Adrenal gland (tissue), 12 donors: ENCODE data around the gene UBE2E2. TPM values are rescaled to one million over a fixed set of nuclear protein-coding genes. Genes with fewer than 3 reads are reported as not detected.
"Not testable (repeated sequence)": the region's sequence is repeated elsewhere in the genome, so short reads cannot be mapped to it uniquely, and the experiment has no call there.

Experiments
- DNase-seq, 7 donors: peaks; one replicate each; pipeline ENCODE4 v3.0.0-alpha.2; 2019 to 2020
- H3K27ac ChIP-seq, 5 donors: fragments of 200-600 bp; sonication (generic) in 4 of 5; 1 replicate in 3 of 5; 2 replicates in 2 of 5; pipeline versions ENCODE4 v1.5.1 to v1.8.0; 2016 to 2020; ENCODE audit warnings: mild to moderate bottlenecking in 1 of 5
- H3K27me3 ChIP-seq: fragments of 200-600 bp; 2 replicates; pipeline ENCODE4 v1.8.0; 2021
- H3K36me3 ChIP-seq, 2 donors: fragments of 200-600 bp; replicated peaks in 1 of 2; 1 replicate in 1 of 2; 2 replicates in 1 of 2; pipeline versions ENCODE4 v1.5.1 to v1.8.0; 2018 to 2022
- H3K4me1 ChIP-seq, 2 donors: fragments of 200-600 bp; replicated peaks in 1 of 2; 1 replicate in 1 of 2; 2 replicates in 1 of 2; pipeline versions ENCODE4 v1.5.1 to v1.8.0; 2018 to 2021
- H3K4me3 ChIP-seq, 4 donors: fragments of 200-600 bp; sonication (generic) in 3 of 4; one replicate each; pipeline ENCODE4 v1.5.1; 2016 to 2018
- H3K9me3 ChIP-seq, 3 donors: fragments of 200-600 bp; sonication (generic) in 1 of 3; replicated peaks in 1 of 3; 1 replicate in 2 of 3; 2 replicates in 1 of 3; pipeline versions ENCODE4 v1.5.1 to v1.8.0; 2016 to 2021
- POLR2A ChIP-seq, 2 donors: fragments of 450-650 bp; IDR thresholded peaks; one replicate each; pipeline ENCODE4 v1.6.1; 2017; ENCODE audit warnings: antibody characterized with exemption in 2 of 2, mild to moderate bottlenecking in 2 of 2, moderate library complexity in 1 of 2
- WGBS, 4 donors: extraction: QIAGEN DNeasy Blood & Tissue Kit in 2 of 4; methylation state at CpG; one replicate each; pipeline versions ENCODE4 v1.1.5 to v1.1.7; 2013 to 2017; 5-methylcytosine and 5-hydroxymethylcytosine counted together
- intact Hi-C, 2 donors: fragments of 100-400 bp; cut with DNase I; formaldehyde crosslinking; loops; one replicate each; pipeline versions ENCODE4 v1.14.1 to v1.15.0; 2022 to 2023
- polyA plus RNA-seq, 3 donors: library from polyadenylated mRNA; stranded (reverse); fragments of 200-250 nt in 2 of 3; fragments of 350-450 nt in 1 of 3; fragmentation: Illumina TruSeq in 1 of 3; extraction: RNeasy Lipid Tissue Mini Kit (QIAGEN cat#74804) in 1 of 3; gene quantifications; one replicate each; pipeline ENCODE4 v1.2.3, GENCODE V29; 2013 to 2014
- total RNA-seq, 9 donors: library from RNA; depleted of rRNA in 4 of 9; stranded (reverse); fragments of >200 nt in 4 of 9; fragments of 120-200 nt in 1 of 9; fragmentation: NEBNext Ultra II Directional in 1 of 9; extraction: Animal tissue kit (Norgen Biotek cat#: 25700) in 1 of 9; gene quantifications; one replicate each; pipeline versions ENCODE4 v1.1.0 to v1.2.4, GENCODE V29; 2013 to 2023
- TF ChIP-seq, protein P1 (sequence below), 6 experiments: fragments of 450-650 bp in 4 of 6; fragments of 200-600 bp in 2 of 6; sonication (generic) in 1 of 6; IDR thresholded peaks; 1 replicate in 5 of 6; 2 replicates in 1 of 6; pipeline versions ENCODE4 v1.5.1 to v1.8.0; 2016 to 2021; ENCODE audit warnings: antibody characterized with exemption in 6 of 6, mild to moderate bottlenecking in 2 of 6, moderate library complexity in 1 of 6
- donor health status: healthy with polysubstance abuse.
- donor health status: Bipolar disorder and iron deficiency.
- donor health status: DM: yes; HTN: yes; CAD: no.
- donor health status: DM: no; HTN: no; CAD: no.
- donor health status: DM: no; HTN: no; CAD: no.
- donor health status: DM: yes; HTN: yes; CAD: no.

Gene UBE2E2
- total and polyA plus RNA-seq, 12 donors, result 9.3 to 29.6 (median 20.7) TPM

DNA sequence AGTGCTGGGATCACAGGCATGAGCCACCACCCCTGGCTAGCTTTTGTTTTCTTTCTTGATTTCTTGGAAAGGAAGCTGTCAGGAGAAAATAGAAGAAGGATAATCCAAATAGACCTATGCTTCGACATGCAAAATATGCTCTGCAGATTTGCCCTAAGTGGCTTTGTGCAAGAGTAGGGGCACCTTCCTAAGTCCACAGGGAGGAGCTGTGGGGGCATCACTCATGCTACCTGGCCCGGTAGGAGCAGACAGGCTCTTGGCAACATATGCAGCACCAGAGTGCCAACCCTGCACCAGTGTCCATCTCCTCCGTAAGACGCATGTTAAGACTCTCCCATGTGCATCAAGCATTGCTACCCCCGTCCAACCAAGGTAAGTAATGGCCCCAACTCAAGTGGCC, 411.9 kb downstream of the UBE2E2 start:
- WGBS, 4 donors, result 88 to 97% (median 91%) methylated on average over 4 to 5 of the region's 5 CpGs
- H3K4me1 ChIP-seq, result peaks cover 2 to 11% of the 10 kb centered on the region in 2 donors
- no peaks in the 10 kb centered on the region for H3K27me3 ChIP-seq
- H3K36me3 ChIP-seq, result no peaks in the 10 kb centered on the region
- intact Hi-C loops, result no loop called here
- no peak for DNase-seq
- no peak overlapping the region for H3K4me3 ChIP-seq
- no peak for TF ChIP-seq POLR2A (IDR thresholded peaks at IDR 0.05)
- TF ChIP-seq, protein P1, sequence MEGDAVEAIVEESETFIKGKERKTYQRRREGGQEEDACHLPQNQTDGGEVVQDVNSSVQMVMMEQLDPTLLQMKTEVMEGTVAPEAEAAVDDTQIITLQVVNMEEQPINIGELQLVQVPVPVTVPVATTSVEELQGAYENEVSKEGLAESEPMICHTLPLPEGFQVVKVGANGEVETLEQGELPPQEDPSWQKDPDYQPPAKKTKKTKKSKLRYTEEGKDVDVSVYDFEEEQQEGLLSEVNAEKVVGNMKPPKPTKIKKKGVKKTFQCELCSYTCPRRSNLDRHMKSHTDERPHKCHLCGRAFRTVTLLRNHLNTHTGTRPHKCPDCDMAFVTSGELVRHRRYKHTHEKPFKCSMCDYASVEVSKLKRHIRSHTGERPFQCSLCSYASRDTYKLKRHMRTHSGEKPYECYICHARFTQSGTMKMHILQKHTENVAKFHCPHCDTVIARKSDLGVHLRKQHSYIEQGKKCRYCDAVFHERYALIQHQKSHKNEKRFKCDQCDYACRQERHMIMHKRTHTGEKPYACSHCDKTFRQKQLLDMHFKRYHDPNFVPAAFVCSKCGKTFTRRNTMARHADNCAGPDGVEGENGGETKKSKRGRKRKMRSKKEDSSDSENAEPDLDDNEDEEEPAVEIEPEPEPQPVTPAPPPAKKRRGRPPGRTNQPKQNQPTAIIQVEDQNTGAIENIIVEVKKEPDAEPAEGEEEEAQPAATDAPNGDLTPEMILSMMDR (IDR thresholded peaks at IDR 0.05), result no peak
- no peak overlapping the region for H3K27ac ChIP-seq
- no peaks in the 10 kb centered on the region for H3K9me3 ChIP-seq

DNA sequence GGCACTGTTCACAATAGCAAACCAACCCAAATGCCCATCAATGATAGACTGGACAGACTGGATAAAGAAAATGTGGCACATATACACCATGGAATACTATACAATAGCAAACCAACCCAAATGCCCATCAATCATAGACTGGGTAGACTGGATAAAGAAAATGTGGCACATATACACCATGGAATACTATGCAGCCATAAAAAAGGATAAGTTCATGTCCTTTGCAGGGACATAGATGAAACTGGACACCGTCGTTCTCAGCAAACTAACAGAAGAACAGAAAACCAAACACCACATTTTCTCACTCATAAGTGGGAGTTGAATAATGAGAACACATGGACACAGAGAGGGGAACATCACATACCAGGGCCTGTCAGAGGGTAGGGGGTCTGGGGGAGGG, 415.3 kb downstream of the UBE2E2 start:
- H3K27ac ChIP-seq, H3K4me3 ChIP-seq, DNase-seq, H3K9me3 ChIP-seq, intact Hi-C loops, H3K4me1 ChIP-seq, H3K36me3 ChIP-seq, H3K27me3 ChIP-seq: not testable (repeated sequence)
- 83 to 100% (median 84%) methylated on average over 2 of the region's 2 CpGs for WGBS, 4 donors

DNA sequence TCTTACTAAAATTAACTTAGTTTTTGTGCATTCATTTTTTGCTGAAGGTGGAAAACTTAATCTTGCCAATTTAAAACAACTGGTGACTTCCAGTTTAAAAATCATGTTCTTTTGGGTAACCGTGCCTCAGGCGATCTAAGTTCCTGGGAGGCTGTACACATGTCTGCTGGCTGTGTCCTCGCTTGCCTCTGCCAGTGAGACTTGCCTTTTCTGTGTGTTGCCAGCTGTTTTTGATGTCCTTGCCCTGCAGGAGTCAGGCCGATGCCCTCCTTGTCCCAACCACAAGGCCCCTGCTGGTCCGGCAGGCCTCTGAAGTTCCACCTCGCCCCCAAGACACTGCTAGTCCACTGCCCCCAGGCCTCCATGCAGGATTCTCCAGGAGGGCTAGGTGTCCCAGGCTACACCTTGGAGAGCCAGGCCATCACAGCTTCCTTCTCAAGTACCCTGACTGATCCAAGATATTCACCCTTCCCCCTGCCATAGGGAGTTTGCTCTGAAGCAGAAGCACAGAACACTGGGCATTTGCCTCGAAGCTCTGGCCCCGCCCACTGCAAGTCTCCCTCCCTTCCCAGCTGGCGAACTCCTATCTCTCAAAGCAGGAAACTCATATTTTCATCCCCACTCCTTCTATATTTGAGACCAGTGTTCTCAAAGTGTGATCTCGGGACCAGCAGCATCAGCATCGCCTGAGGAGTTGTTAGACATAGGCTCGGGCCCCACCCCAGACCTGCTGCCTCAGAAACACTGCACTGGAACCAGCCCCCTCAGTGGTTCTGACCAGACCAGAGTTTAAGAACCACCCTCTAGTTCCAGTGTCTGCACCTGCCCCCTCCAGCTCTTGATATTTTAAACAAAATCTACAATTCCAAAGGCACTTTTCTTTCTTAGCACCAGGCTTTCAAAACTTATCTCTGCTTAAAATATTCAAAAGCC, 416.8 kb downstream of the UBE2E2 start:
- 73 to 82% (median 79%) methylated on average over 11 to 12 of the region's 12 CpGs for WGBS, 4 donors
- no peak overlapping the region for H3K27ac ChIP-seq
- H3K9me3 ChIP-seq, result no peaks in the 10 kb centered on the region
- H3K4me3 ChIP-seq, result no peak overlapping the region
- TF ChIP-seq POLR2A (IDR thresholded peaks at IDR 0.05), result no peak
- TF ChIP-seq, protein P1 (IDR thresholded peaks at IDR 0.05), result no peak
- H3K4me1 ChIP-seq, result no peaks in the 10 kb centered on the region
- intact Hi-C loops, result no loop called here
- DNase-seq, result no peak
- H3K27me3 ChIP-seq, result no peaks in the 10 kb centered on the region
- no peaks in the 10 kb centered on the region for H3K36me3 ChIP-seq

DNA sequence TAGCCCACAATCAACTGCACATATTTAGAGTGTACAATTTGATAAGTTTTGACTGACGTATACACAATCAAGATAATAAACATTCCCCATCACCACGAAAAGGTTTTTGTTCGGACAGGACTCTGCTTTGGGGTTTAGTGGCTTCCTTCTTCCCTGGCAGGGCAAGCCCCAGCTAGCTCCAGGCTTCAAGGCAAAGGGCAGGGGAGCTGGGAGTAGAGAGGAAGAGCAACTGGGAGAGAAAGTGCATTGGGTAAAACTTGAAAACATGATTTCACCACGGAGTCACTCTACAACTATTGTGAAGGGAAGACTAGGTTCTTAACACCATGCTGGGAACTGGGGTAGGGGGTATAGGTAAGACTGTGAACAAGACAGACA, 417.5 kb downstream of the UBE2E2 start:
- H3K9me3 ChIP-seq, result no peaks in the 10 kb centered on the region
- no peaks in the 10 kb centered on the region for H3K4me1 ChIP-seq
- DNase-seq, result no peak
- TF ChIP-seq POLR2A (IDR thresholded peaks at IDR 0.05), result no peak
- TF ChIP-seq, protein P1 (IDR thresholded peaks at IDR 0.05), result no peak
- no peak overlapping the region for H3K27ac ChIP-seq
- H3K4me3 ChIP-seq, result no peak overlapping the region
- no peaks in the 10 kb centered on the region for H3K36me3 ChIP-seq
- H3K27me3 ChIP-seq, result no peaks in the 10 kb centered on the region
- WGBS, 4 donors, result 73 to 80% (median 77%) methylated on average over 4 of the region's 4 CpGs
- intact Hi-C loops, result no loop called here

DNA sequence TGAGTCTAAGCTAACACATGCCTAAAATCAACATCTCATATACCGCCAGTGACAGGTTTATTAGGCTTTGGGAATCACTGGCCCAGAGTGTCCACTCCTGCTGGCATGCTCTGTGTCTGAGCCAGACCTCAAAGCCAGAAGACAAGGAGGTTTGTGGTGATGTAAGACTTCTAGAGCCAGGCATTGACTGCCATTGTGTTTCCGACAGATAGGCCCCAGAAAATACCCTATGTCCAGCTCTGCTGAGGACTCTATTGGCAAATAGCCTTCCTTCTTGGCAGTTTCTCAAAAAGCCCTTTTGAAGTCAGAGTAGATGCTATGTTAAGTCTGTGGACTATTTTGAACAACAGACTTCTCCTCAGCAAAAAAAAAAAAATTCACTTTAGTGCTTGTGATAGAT, 420.7 kb downstream of the UBE2E2 start:
- intact Hi-C loops, result no loop called here
- Histone ChIP-seq H3K27ac (no peak overlapping the region), H3K27me3 (no peaks in the 10 kb centered on the region), H3K9me3 (no peaks in the 10 kb centered on the region), H3K36me3 (no peaks in the 10 kb centered on the region), H3K4me1 (no peaks in the 10 kb centered on the region), H3K4me3 (no peak overlapping the region)
- no peak for DNase-seq
- no peak for TF ChIP-seq POLR2A (IDR thresholded peaks at IDR 0.05)
- TF ChIP-seq, protein P1 (IDR thresholded peaks at IDR 0.05), result no peak
- WGBS, 4 donors, result 71 to 85% (median 79%) methylated on average over 2 of the region's 2 CpGs
